Caco-2 (cell line): ENCODE data around the gene KCNQ5. TPM values are rescaled to one million over a fixed set of nuclear protein-coding genes. Genes with fewer than 3 reads are reported as not detected.

ENCODE experiments used
- BruUV-seq: library from RNA; stranded (reverse); fragments of 400-500 nt; replicated peaks from 2 replicates; lab custom pipeline; 2021; lab: Mats Ljungman, UMichigan
- CTCF ChIA-PET: fragments of 300-600 bp; sonication (Branson Sonifier 250); formaldehyde crosslinking; loops from one replicate; lab custom pipeline; 2022; ENCODE audit warnings: antibody characterized with exemption; lab: Charles Lee
- POLR2A ChIA-PET: fragments of 300-600 bp; sonication (Branson Sonifier 250); formaldehyde crosslinking; loops from one replicate; lab custom pipeline; 2022; ENCODE audit warnings: antibody characterized with exemption; lab: Charles Lee
- DNase-seq, 2 experiments: peaks; one replicate each; pipeline versions ENCODE4 v3.0.0 to v3.0.0-alpha.2; 2020 to 2022
- H3K27me3 ChIP-seq: replicated peaks from 2 replicates; pipeline ENCODE4 v1.6.0; 2011; ENCODE audit warnings: low read length; ENCODE audit not compliant: control insufficient read depth, insufficient read depth
- H3K36me3 ChIP-seq: 2 replicates; pipeline ENCODE4 v1.5.1; 2011; ENCODE audit warnings: low read length; ENCODE audit not compliant: control insufficient read depth, insufficient read depth
- H3K4me1 ChIP-seq: fragments of 250-450 bp; sonication (Bioruptor Pico); 2 replicates; pipeline ENCODE4 v1.5.1; 2020; ENCODE audit warnings: mild to moderate bottlenecking
- H3K4me3 ChIP-seq: 2 replicates; pipeline ENCODE4 v1.5.1; 2011; ENCODE audit warnings: low read depth, mild to moderate bottlenecking, control low read depth, low read length
- H3K9me3 ChIP-seq: fragments of 250-450 bp; sonication (Bioruptor Pico); 2 replicates; pipeline ENCODE4 v1.5.1; 2020; ENCODE audit warnings: mild to moderate bottlenecking, moderate library complexity
- H3K27ac Mint-ChIP-seq: one replicate; pipeline ENCODE4 v1.8.0; 2022; ENCODE audit warnings: mixed read lengths; ENCODE audit not compliant: unreplicated experiment
- H3K27me3 Mint-ChIP-seq: one replicate; pipeline ENCODE4 v1.8.0; 2022; ENCODE audit warnings: mixed read lengths; ENCODE audit not compliant: insufficient read depth, unreplicated experiment
- H3K36me3 Mint-ChIP-seq: one replicate; pipeline ENCODE4 v1.8.0; 2022; ENCODE audit warnings: mild to moderate bottlenecking, mixed read lengths; ENCODE audit not compliant: insufficient read depth, unreplicated experiment
- H3K4me1 Mint-ChIP-seq: one replicate; pipeline ENCODE4 v1.8.0; 2022; ENCODE audit warnings: low read depth, mixed read lengths; ENCODE audit not compliant: unreplicated experiment
- H3K4me3 Mint-ChIP-seq: one replicate; pipeline ENCODE4 v1.8.0; 2022; ENCODE audit warnings: mild to moderate bottlenecking, moderate library complexity, mixed read lengths; ENCODE audit not compliant: unreplicated experiment
- H3K9me3 Mint-ChIP-seq: one replicate; pipeline ENCODE4 v1.8.0; 2022; ENCODE audit warnings: mixed read lengths; ENCODE audit not compliant: unreplicated experiment
- CTCF ChIP-seq, 2 experiments: fragments of 200-600 bp in 1 of 2; IDR thresholded peaks; 1 replicate in 1 of 2; 2 replicates in 1 of 2; pipeline versions ENCODE4 v1.5.1 to v1.8.0; 2011 to 2022; ENCODE audit warnings: antibody characterized with exemption in 1 of 2, control low read depth in 1 of 2, inconsistent platforms in 1 of 2, low read depth in 1 of 2, low read length in 1 of 2, mild to moderate bottlenecking in 1 of 2, moderate library complexity in 1 of 2; ENCODE audit not compliant: insufficient read depth in 1 of 2, severe bottlenecking in 1 of 2, unreplicated experiment in 1 of 2
- intact Hi-C: fragments of 100-400 bp; cut with micrococcal nuclease; formaldehyde crosslinking; loops from one replicate; pipeline ENCODE4 v1.10.0; 2022; ENCODE audit not compliant: unreplicated experiment
- total RNA-seq: library from RNA; stranded (reverse); gene quantifications from 2 replicates; pipeline ENCODE4 v1.2.3, GENCODE V29; 2022

Gene KCNQ5
- total RNA-seq, 1 experiment from 2014 or later: 0.20 TPM

GRCh38 chr6:73209117-73209516 is 587.3 kb downstream of the KCNQ5 start:
- Histone ChIP-seq H3K27me3 (no peaks in the 10 kb centered on the region), H3K4me1 (no peaks in the 10 kb centered on the region), H3K36me3 (no peaks in the 10 kb centered on the region), H3K9me3 (no peaks in the 10 kb centered on the region), H3K4me3 (no peak overlapping the region)
- no peaks in the 10 kb centered on the region for H3K9me3 Mint-ChIP-seq
- H3K4me1 Mint-ChIP-seq: no peaks in the 10 kb centered on the region
- no peak for DNase-seq
- CTCF ChIA-PET: no interaction called here
- H3K27ac Mint-ChIP-seq: no peak overlapping the region
- H3K36me3 Mint-ChIP-seq: no peaks in the 10 kb centered on the region
- POLR2A ChIA-PET: no interaction called here
- no TSS peak for BruUV-seq
- no peak for TF ChIP-seq CTCF (IDR thresholded peaks at IDR 0.05; ENCODE audit: insufficient read depth in 1 of 2, low read depth in 1 of 2, low read length in 1 of 2, severe bottlenecking in 1 of 2, unreplicated experiment in 1 of 2)
- no peak overlapping the region for H3K4me3 Mint-ChIP-seq
- intact Hi-C loops: no loop called here
- no peaks in the 10 kb centered on the region for H3K27me3 Mint-ChIP-seq

- no peak overlapping the region for H3K27ac Mint-ChIP-seq
- no peaks in the 10 kb centered on the region for H3K4me1 Mint-ChIP-seq
- Histone ChIP-seq H3K36me3 (no peaks in the 10 kb centered on the region), H3K4me3 (no peak overlapping the region), H3K4me1 (no peaks in the 10 kb centered on the region), H3K9me3 (no peaks in the 10 kb centered on the region), H3K27me3 (no peaks in the 10 kb centered on the region)
- H3K9me3 Mint-ChIP-seq: no peaks in the 10 kb centered on the region
- intact Hi-C loops: no loop called here
- H3K27me3 Mint-ChIP-seq: no peaks in the 10 kb centered on the region
- no peak for TF ChIP-seq CTCF (IDR thresholded peaks at IDR 0.05; ENCODE audit: insufficient read depth in 1 of 2, low read depth in 1 of 2, low read length in 1 of 2, severe bottlenecking in 1 of 2, unreplicated experiment in 1 of 2)
- no TSS peak for BruUV-seq
- POLR2A ChIA-PET: no interaction called here
- CTCF ChIA-PET: no interaction called here
- DNase-seq: no peak
- no peaks in the 10 kb centered on the region for H3K36me3 Mint-ChIP-seq
- H3K4me3 Mint-ChIP-seq: no peak overlapping the region
These were observed 595.0 kb downstream of the KCNQ5 start for GRCh38 chr6:73216859-73217258.

GRCh38 chr6:73225396-73225795 is 603.5 kb downstream of the KCNQ5 start, which contains the start of gene KHDC1L:
KHDC1L (minus strand) TSS chr6:73225496; CDS start chr6:73225408, 88 bp downstream.
- ChIA-PET CTCF (no interaction called here), POLR2A (no interaction called here)
- no peak for TF ChIP-seq CTCF (IDR thresholded peaks at IDR 0.05; ENCODE audit: insufficient read depth in 1 of 2, low read depth in 1 of 2, low read length in 1 of 2, severe bottlenecking in 1 of 2, unreplicated experiment in 1 of 2)
- intact Hi-C loops: no loop called here
- Histone ChIP-seq H3K9me3 (no peaks in the 10 kb centered on the region), H3K27me3 (no peaks in the 10 kb centered on the region), H3K36me3 (no peaks in the 10 kb centered on the region), H3K4me1 (no peaks in the 10 kb centered on the region), H3K4me3 (no peak within 1 kb of the TSS)
- Mint-ChIP-seq H3K27me3 (no peaks in the 10 kb centered on the region), H3K36me3 (no peaks in the 10 kb centered on the region), H3K4me1 (no peaks in the 10 kb centered on the region), H3K4me3 (no peak within 1 kb of the TSS), H3K27ac (no peak within 1 kb of the TSS), H3K9me3 (no peaks in the 10 kb centered on the region)
- no peak for DNase-seq
- BruUV-seq: no TSS peak
